ENCODE data around the gene CIDEC. TPM values are rescaled to one million over a fixed set of nuclear protein-coding genes. Genes with fewer than 3 reads are reported as not detected.
"Not testable (repeated sequence)": the region's sequence is repeated elsewhere in the genome, so short reads cannot be mapped to it uniquely, and the experiment has no call there.

The CIDEC gene
- total RNA-seq, 2 experiments from 2014 or later = not detected

GRCh38 chr3:9848860-9849259, 31.2 kb downstream of the CIDEC start:
- not testable (repeated sequence) for H3K27ac ChIP-seq (ENCODE audit: low read depth in 1 of 2, low read length in 2 of 2); H3K27me3 ChIP-seq (ENCODE audit: control insufficient read depth in 1 of 2, insufficient read depth in 2 of 2, low read length in 2 of 2); H3K36me3 Mint-ChIP-seq (ENCODE audit: low read depth); H3K27ac Mint-ChIP-seq; H3K9me3 Mint-ChIP-seq; H3K4me3 ChIP-seq (ENCODE audit: low read length); H3K27me3 Mint-ChIP-seq; H3K9me3 ChIP-seq (ENCODE audit: control insufficient read depth in 1 of 2, insufficient read depth in 1 of 2, low read length in 2 of 2); H3K36me3 ChIP-seq (ENCODE audit: insufficient read depth, low read length); ATAC-seq (ENCODE audit: poor library complexity)
- peaks cover 11% of the 10 kb centered on the region for H3K4me1 ChIP-seq (ENCODE audit: insufficient read depth, low read length)
- H3K4me1 Mint-ChIP-seq (ENCODE audit: low read depth) = peaks cover 10% of the 10 kb centered on the region
- H3K4me3 Mint-ChIP-seq = peak overlapping the region; percentile 18
- peak; percentile 70 for TF ChIP-seq CTCF (IDR thresholded peaks at IDR 0.05)
- intact Hi-C loops (cut with DNase I, micrococcal nuclease) = loop anchor here in 1 of 2 experiments (5.0 to 10.0 kb wide), 3 partner anchors 83 to 436 kb away; partner anchors contain the start of gene CRELD1
- DNase-seq = peak in 3 of 14 experiments; percentile 56 to 59 (median 58)
- POLR2A ChIA-PET = interaction anchor here (0.6 kb wide), 1 partner anchor 234 kb away, joined by 3 read pairs; no protein-coding TSS in a partner anchor
- CTCF ChIA-PET = interaction anchor here (0.6 to 1.4 kb wide), 6 partner anchors 11 to 473 kb away, joined by 3 to 6 read pairs (median 3); no protein-coding TSS in a partner anchor

GRCh38 chr3:9847870-9848269, 32.2 kb downstream of the CIDEC start:
- ATAC-seq (ENCODE audit: poor library complexity); H3K36me3 Mint-ChIP-seq (ENCODE audit: low read depth); H3K27ac ChIP-seq (ENCODE audit: low read depth in 1 of 2, low read length in 2 of 2); DNase-seq; H3K4me3 Mint-ChIP-seq; H3K36me3 ChIP-seq (ENCODE audit: insufficient read depth, low read length); H3K9me3 Mint-ChIP-seq; H3K27me3 Mint-ChIP-seq; POLR2A ChIA-PET; H3K27ac Mint-ChIP-seq; H3K4me3 ChIP-seq (ENCODE audit: low read length); H3K27me3 ChIP-seq (ENCODE audit: control insufficient read depth in 1 of 2, insufficient read depth in 2 of 2, low read length in 2 of 2); H3K9me3 ChIP-seq (ENCODE audit: control insufficient read depth in 1 of 2, insufficient read depth in 1 of 2, low read length in 2 of 2): not testable (repeated sequence)
- CTCF ChIA-PET = interaction anchor here (1.4 kb wide), 1 partner anchor 84 kb away, joined by 6 read pairs; no protein-coding TSS in a partner anchor
- intact Hi-C loops (cut with DNase I, micrococcal nuclease) = loop anchor here in 1 of 2 experiments (5.0 to 10.0 kb wide), 3 partner anchors 84 to 437 kb away; partner anchors contain the start of gene CRELD1
- H3K4me1 Mint-ChIP-seq (ENCODE audit: low read depth) = peaks cover 16% of the 10 kb centered on the region
- peaks cover 18% of the 10 kb centered on the region for H3K4me1 ChIP-seq (ENCODE audit: insufficient read depth, low read length)

- ChIA-PET POLR2A (no interaction called here), CTCF (no interaction called here)
- no peaks in the 10 kb centered on the region for H3K9me3 Mint-ChIP-seq
- peaks cover 12% of the 10 kb centered on the region for H3K36me3 Mint-ChIP-seq (ENCODE audit: low read depth)
- no peak overlapping the region for H3K27ac Mint-ChIP-seq
- no peak for TF ChIP-seq CTCF (IDR thresholded peaks at IDR 0.05)
- no peaks in the 10 kb centered on the region for H3K27me3 ChIP-seq (ENCODE audit: control insufficient read depth in 1 of 2, insufficient read depth in 2 of 2, low read length in 2 of 2)
- H3K9me3 ChIP-seq (ENCODE audit: control insufficient read depth in 1 of 2, insufficient read depth in 1 of 2, low read length in 2 of 2) = peaks cover 0 to 4% of the 10 kb centered on the region in 2 experiments
- peaks cover under 1% of the 10 kb centered on the region for H3K36me3 ChIP-seq (ENCODE audit: insufficient read depth, low read length)
- no peak overlapping the region for H3K4me3 ChIP-seq (ENCODE audit: low read length)
- H3K27me3 Mint-ChIP-seq = no peaks in the 10 kb centered on the region
- peaks cover 25% of the 10 kb centered on the region for H3K4me1 ChIP-seq (ENCODE audit: insufficient read depth, low read length)
- H3K4me1 Mint-ChIP-seq (ENCODE audit: low read depth) = peaks cover 25% of the 10 kb centered on the region
- H3K27ac ChIP-seq (ENCODE audit: low read depth in 1 of 2, low read length in 2 of 2) = no peak overlapping the region
- intact Hi-C loops (cut with DNase I, micrococcal nuclease) = loop anchor here in 1 of 2 experiments (5.0 to 10.0 kb wide), 3 partner anchors 85 to 438 kb away; partner anchors contain the start of gene CRELD1
- ATAC-seq (ENCODE audit: poor library complexity) (no peak), DNase-seq (no peak)
- H3K4me3 Mint-ChIP-seq = no peak overlapping the region
These were observed 33.0 kb downstream of the CIDEC start for GRCh38 chr3:9846931-9847488.

Measured in CD4-positive, alpha-beta T cell (primary cell).